ENCODE results near the gene SVOP. TPM values are rescaled to one million over a fixed set of nuclear protein-coding genes. Genes with fewer than 3 reads are reported as not detected.

SVOP gene
- total RNA-seq, 1 experiment from 2014 or later = 0.03 TPM

- DNase-seq = no peak
- Histone ChIP-seq H3K4me3 (ENCODE audit: insufficient read depth, low read depth, low read length) (no peak overlapping the region), H3K36me3 (replicated peaks; ENCODE audit: control insufficient read depth, insufficient read depth, low read length) (no peaks in the 10 kb centered on the region), H3K27me3 (ENCODE audit: control insufficient read depth, insufficient read depth, low read length) (no peaks in the 10 kb centered on the region)
Measured at GRCh38 chr12:108912361-108912760, 108.5 kb downstream of the SVOP start.

GRCh38 chr12:108911915-108912314, 109.0 kb downstream of the SVOP start:
- no peaks in the 10 kb centered on the region for H3K36me3 ChIP-seq (replicated peaks; ENCODE audit: control insufficient read depth, insufficient read depth, low read length)
- DNase-seq = no peak
- no peaks in the 10 kb centered on the region for H3K27me3 ChIP-seq (ENCODE audit: control insufficient read depth, insufficient read depth, low read length)
- no peak overlapping the region for H3K4me3 ChIP-seq (ENCODE audit: insufficient read depth, low read depth, low read length)

- no peaks in the 10 kb centered on the region for H3K36me3 ChIP-seq (replicated peaks; ENCODE audit: control insufficient read depth, insufficient read depth, low read length)
Measured at GRCh38 chr12:108910336-108910735, 110.5 kb downstream of the SVOP start.

GRCh38 chr12:108907839-108908351, 113.0 kb downstream of the SVOP start:
- Histone ChIP-seq H3K27me3 (ENCODE audit: control insufficient read depth, insufficient read depth, low read length) (no peaks in the 10 kb centered on the region), H3K4me3 (ENCODE audit: insufficient read depth, low read depth, low read length) (no peak overlapping the region), H3K36me3 (replicated peaks; ENCODE audit: control insufficient read depth, insufficient read depth, low read length) (no peaks in the 10 kb centered on the region)
- no peak for DNase-seq

More at GRCh38 chr12:108910336-108910735, 110.5 kb downstream of the SVOP start:
- H3K27me3 ChIP-seq (ENCODE audit: control insufficient read depth, insufficient read depth, low read length) = no peaks in the 10 kb centered on the region
- no peak overlapping the region for H3K4me3 ChIP-seq (ENCODE audit: insufficient read depth, low read depth, low read length)
- DNase-seq = no peak

GRCh38 chr12:108906971-108907370, 113.9 kb downstream of the SVOP start:
- Histone ChIP-seq H3K36me3 (replicated peaks; ENCODE audit: control insufficient read depth, insufficient read depth, low read length) (no peaks in the 10 kb centered on the region), H3K27me3 (ENCODE audit: control insufficient read depth, insufficient read depth, low read length) (no peaks in the 10 kb centered on the region), H3K4me3 (ENCODE audit: insufficient read depth, low read depth, low read length) (no peak overlapping the region)
- no peak for DNase-seq

- no peak overlapping the region for H3K4me3 ChIP-seq (ENCODE audit: insufficient read depth, low read depth, low read length)
- no peak for DNase-seq
Measured at GRCh38 chr12:108905725-108906124, 115.1 kb downstream of the SVOP start.

GRCh38 chr12:108899145-108899544, 121.7 kb downstream of the SVOP start:
- Histone ChIP-seq H3K4me3 (ENCODE audit: insufficient read depth, low read depth, low read length) (no peak overlapping the region), H3K36me3 (replicated peaks; ENCODE audit: control insufficient read depth, insufficient read depth, low read length) (no peaks in the 10 kb centered on the region), H3K27me3 (ENCODE audit: control insufficient read depth, insufficient read depth, low read length) (no peaks in the 10 kb centered on the region; the same call in 1 of the 2 replicates)
- DNase-seq = no peak

More at GRCh38 chr12:108905725-108906124, 115.1 kb downstream of the SVOP start:
- H3K27me3 ChIP-seq (ENCODE audit: control insufficient read depth, insufficient read depth, low read length) = no peaks in the 10 kb centered on the region
- H3K36me3 ChIP-seq (replicated peaks; ENCODE audit: control insufficient read depth, insufficient read depth, low read length) = no peaks in the 10 kb centered on the region

- no peak for DNase-seq
- H3K4me3 ChIP-seq (ENCODE audit: insufficient read depth, low read depth, low read length) = no peak overlapping the region
- no peaks in the 10 kb centered on the region for H3K36me3 ChIP-seq (replicated peaks; ENCODE audit: control insufficient read depth, insufficient read depth, low read length)
- no peaks in the 10 kb centered on the region; the same call in 1 of the 2 replicates for H3K27me3 ChIP-seq (ENCODE audit: control insufficient read depth, insufficient read depth, low read length)
Measured at GRCh38 chr12:108896817-108897216, 124.1 kb downstream of the SVOP start.

GRCh38 chr12:108896336-108896735, 124.5 kb downstream of the SVOP start:
- Histone ChIP-seq H3K36me3 (replicated peaks; ENCODE audit: control insufficient read depth, insufficient read depth, low read length) (no peaks in the 10 kb centered on the region), H3K27me3 (ENCODE audit: control insufficient read depth, insufficient read depth, low read length) (no peaks in the 10 kb centered on the region; the same call in 1 of the 2 replicates), H3K4me3 (ENCODE audit: insufficient read depth, low read depth, low read length) (no peak overlapping the region)
- DNase-seq = no peak

- no peaks in the 10 kb centered on the region; the same call in 1 of the 2 replicates for H3K27me3 ChIP-seq (ENCODE audit: control insufficient read depth, insufficient read depth, low read length)
- DNase-seq = no peak
- no peaks in the 10 kb centered on the region for H3K36me3 ChIP-seq (replicated peaks; ENCODE audit: control insufficient read depth, insufficient read depth, low read length)
- H3K4me3 ChIP-seq (ENCODE audit: insufficient read depth, low read depth, low read length) = no peak overlapping the region
Measured at GRCh38 chr12:108895220-108895802, 125.6 kb downstream of the SVOP start.

GRCh38 chr12:108890208-108890607, 130.7 kb downstream of the SVOP start:
- DNase-seq = peak; percentile 58
- Histone ChIP-seq H3K27me3 (ENCODE audit: control insufficient read depth, insufficient read depth, low read length) (no peaks in the 10 kb centered on the region), H3K36me3 (replicated peaks; ENCODE audit: control insufficient read depth, insufficient read depth, low read length) (no peaks in the 10 kb centered on the region), H3K4me3 (ENCODE audit: insufficient read depth, low read depth, low read length) (no peak overlapping the region)

- H3K36me3 ChIP-seq (replicated peaks; ENCODE audit: control insufficient read depth, insufficient read depth, low read length) = no peaks in the 10 kb centered on the region
- DNase-seq = no peak
- no peaks in the 10 kb centered on the region for H3K27me3 ChIP-seq (ENCODE audit: control insufficient read depth, insufficient read depth, low read length)
- H3K4me3 ChIP-seq (ENCODE audit: insufficient read depth, low read depth, low read length) = no peak overlapping the region
Measured at GRCh38 chr12:108888031-108888430, 132.8 kb downstream of the SVOP start.

- no peak for DNase-seq
- H3K27me3 ChIP-seq (ENCODE audit: control insufficient read depth, insufficient read depth, low read length) = no peaks in the 10 kb centered on the region
- H3K36me3 ChIP-seq (replicated peaks; ENCODE audit: control insufficient read depth, insufficient read depth, low read length) = no peaks in the 10 kb centered on the region
- no peak overlapping the region for H3K4me3 ChIP-seq (ENCODE audit: insufficient read depth, low read depth, low read length)
Measured at GRCh38 chr12:108886873-108887629, 133.8 kb downstream of the SVOP start.

GRCh38 chr12:108884116-108885012, 136.5 kb downstream of the SVOP start:
- no peaks in the 10 kb centered on the region for H3K27me3 ChIP-seq (ENCODE audit: control insufficient read depth, insufficient read depth, low read length)
- peak; percentile 73 for DNase-seq
- H3K4me3 ChIP-seq (ENCODE audit: insufficient read depth, low read depth, low read length) = no peak overlapping the region
- H3K36me3 ChIP-seq (replicated peaks; ENCODE audit: control insufficient read depth, insufficient read depth, low read length) = no peaks in the 10 kb centered on the region

Data from H7 (cell line).